HCEC 1CT (cell line): ENCODE data around the gene STX10.
A peak's percentile ranks its signal among the peaks of the same experiment; 100 is the strongest.

Source experiments
- DNase-seq: peaks from one replicate; pipeline ENCODE4 v3.0.0-alpha.2; 2017

Gene STX10

DNA sequence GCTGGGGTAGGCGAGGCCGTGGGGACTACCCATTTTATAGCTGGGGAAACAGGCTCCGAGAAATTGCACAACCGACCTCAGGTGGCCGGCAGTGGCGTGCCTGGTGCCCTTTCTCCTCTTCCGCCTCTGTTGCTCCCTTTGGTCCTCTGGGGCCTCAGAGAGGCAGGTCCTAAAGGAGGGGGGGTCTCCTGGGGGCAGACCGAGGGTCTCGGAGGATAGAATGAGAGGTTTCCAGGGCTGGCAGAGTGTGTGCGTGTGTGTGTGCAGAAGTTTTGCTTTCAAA is 11.3 kb downstream of the STX10 start:
- no peak for DNase-seq

DNA sequence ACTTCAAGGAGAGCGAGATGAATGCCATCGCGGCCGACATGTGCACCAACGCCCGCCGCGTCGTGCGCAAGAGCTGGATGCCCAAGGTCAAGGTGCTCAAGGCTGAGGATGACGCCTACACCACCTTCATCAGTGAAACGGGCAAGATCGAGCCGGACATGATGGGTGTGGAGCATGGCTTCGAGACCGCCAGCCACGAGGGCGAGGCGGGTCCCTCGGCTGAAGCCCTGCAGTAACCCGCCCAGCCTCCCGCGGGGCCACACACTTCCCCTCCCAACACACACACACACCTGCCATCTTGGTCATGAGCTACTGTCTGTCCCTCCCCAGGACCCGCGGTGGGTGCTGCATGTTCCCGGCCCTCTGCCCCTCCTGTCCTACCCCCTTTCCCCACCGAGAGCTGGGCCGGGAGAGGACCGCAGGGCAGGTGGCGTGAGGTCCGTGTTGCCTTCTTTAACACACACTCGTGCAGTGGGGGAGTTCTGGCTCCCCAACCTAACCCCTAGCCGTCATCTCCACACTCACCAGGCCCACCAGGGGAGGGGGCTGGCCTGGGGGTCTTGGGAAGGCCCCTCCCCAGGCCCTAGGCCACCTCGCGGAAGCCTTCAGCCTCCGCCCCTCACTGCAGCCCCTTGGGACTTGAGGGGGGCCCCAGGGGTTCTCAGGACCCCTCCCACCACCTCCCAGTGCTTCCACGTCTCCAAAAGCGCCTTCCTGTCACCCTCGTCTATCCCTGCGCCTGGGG is 11.8 kb downstream of the STX10 start:
- no peak for DNase-seq

DNA sequence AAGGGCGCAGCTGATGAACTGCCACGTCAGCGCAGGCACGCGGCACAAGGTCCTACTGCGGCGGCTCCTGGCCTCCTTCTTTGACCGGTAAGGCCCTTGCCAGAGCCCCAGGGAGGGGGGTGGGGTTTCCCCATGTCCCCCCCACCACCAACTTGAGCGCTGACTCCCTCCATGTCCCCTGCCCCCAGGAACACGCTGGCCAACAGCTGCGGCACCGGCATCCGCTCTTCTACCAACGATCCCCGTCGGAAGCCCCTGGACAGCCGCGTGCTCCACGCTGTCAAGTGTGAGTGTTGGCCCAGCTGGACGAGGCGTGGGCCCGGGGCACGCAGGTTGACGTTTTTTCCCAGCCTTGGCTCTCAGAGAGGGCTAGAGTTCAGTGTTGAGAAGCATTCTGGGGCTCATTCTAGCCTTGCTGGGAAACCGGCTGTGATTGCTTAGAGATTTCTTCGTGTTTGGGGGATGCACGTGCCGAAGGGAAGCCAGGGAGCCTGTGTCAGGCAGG is 12.8 kb downstream of the STX10 start:
- no peak for DNase-seq

DNA sequence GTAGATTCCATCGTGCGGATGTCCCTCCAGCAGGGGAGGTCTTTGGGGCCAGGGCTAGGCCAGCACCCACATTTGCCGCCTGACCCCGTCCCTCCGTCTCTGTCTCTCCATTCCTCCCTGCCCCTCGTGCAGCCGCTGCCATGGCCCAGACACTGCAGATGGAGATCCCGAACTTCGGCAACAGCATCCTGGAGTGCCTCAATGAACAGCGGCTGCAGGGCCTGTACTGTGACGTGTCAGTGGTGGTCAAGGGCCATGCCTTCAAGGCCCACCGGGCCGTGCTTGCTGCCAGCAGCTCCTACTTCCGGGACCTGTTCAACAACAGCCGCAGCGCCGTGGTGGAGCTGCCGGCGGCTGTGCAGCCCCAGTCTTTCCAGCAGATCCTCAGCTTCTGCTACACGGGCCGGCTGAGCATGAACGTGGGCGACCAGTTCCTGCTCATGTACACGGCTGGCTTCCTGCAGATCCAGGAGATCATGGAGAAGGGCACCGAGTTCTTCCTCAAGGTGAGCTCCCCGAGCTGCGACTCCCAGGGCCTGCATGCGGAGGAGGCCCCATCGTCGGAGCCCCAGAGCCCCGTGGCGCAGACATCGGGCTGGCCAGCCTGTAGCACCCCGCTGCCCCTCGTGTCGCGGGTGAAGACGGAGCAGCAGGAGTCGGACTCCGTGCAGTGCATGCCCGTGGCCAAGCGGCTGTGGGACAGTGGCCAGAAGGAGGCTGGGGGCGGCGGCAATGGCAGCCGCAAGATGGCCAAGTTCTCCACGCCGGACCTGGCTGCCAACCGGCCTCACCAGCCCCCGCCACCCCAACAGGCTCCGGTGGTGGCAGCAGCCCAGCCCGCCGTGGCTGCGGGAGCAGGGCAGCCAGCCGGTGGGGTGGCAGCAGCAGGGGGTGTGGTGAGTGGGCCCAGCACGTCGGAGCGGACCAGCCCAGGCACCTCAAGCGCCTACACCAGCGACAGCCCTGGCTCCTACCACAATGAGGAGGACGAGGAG is 14.8 kb downstream of the STX10 start:
- DNase-seq: no peak

DNA sequence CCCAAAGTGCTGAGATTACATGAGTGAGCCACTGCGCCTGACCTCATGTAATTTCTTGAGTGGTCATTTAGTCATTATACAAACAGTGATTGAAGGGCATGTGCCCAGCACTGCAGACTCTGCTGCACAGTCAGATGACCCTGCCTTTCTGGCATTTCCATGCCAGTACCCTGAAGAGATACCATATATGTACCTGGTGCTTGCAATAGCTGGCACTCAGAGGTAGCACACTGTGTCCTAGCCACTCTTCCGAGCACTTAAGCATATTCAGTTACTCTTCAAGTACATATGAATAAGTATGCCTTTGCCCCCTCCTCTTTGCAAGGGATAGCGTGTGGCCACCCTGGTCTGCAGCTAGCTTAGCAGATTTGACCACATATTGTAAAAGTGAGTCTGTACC is 15.5 kb downstream of the STX10 start:
- no peak for DNase-seq

DNA sequence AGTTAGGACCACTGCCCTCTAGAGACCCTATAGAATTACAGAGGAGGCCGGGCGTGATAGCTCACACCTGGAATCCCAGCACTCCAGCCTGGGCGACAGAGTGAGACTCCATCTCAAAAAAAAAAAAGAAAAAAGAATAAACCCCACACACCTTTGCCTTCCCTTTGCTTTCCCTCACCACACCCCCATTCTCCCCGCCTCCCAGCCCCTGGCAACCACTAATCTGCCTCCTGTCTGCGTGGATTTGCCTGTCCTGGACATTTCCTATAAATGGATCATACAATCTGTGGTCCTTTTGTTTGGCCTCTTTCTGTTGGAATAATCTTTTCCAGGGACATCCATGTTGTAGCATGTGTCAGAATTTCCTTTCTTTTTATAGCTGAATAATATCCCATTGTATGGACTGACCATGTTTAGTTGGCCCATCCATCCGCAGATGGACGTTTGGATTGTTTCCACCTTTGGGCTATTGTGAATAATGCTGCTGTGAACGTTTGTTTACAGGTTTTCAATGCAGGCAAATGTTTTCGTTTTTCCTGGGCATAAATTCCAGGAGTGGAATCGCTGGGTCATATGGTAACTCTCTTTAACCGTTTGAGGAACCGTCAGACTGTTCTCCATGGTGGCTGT is 16.8 kb downstream of the STX10 start:
- no peak for DNase-seq

DNA sequence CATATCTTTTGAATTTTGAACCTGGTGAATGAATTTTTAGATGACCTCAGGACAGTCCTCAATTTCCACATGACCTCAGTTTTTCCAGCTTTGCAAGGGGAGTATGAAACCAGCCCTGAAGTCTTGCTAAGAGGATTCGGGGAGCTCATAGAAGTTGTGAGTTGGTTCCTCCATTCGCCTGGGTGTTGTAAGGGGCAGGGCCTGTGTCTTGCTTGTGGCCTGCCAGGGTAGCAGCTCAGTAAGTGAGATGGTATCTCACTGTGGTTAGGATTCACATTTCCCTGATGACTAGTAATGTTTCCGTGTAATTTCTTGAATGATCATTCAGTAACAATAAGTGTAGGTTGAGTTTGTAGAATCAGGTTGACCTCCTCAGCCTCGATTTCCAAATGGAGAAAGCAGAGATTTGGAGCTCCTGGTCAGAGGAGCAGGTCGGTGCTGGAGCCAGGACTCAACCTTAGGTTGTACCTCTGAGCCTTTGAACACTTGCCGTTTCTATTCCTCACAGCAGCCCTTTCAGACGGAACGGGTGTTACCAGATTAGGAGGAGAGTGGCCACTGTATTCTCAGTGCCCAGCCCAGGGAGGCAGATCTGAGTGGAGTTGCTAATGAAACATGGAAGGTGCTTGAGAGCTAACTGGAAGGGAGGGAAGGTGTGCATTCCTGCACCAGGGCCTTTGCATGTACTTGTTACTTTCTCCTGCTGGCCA is 17.5 kb downstream of the STX10 start:
- DNase-seq: peak; percentile 69

DNA sequence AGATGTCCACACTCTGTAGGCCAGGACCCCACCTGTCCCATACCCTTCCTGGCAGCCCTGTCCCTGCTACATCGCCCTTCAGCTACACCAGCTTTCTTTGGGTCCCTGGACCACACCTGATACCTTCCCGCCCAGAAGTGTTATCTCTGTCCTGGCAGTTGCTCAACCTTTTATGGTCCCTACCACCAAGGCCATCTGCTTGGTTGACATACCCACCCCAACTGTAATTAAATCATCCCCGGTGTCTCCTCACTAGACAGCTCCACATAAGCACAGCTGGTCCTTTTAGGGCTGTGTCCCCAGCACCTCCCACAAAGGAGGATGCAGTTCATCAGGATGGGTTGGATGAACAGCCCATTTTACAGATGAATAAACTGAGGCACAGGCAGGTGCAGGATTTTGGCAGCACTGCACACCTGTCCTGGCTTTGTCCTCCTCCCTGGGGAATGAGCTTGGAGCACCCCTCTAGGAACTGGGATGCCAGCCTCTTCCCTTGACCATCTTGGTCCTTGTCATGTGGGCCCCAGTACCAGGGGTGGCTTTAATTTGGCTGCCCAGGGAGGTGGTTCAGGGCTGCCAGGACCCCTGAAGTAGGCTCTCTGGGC is 19.2 kb downstream of the STX10 start:
- no peak for DNase-seq

DNA sequence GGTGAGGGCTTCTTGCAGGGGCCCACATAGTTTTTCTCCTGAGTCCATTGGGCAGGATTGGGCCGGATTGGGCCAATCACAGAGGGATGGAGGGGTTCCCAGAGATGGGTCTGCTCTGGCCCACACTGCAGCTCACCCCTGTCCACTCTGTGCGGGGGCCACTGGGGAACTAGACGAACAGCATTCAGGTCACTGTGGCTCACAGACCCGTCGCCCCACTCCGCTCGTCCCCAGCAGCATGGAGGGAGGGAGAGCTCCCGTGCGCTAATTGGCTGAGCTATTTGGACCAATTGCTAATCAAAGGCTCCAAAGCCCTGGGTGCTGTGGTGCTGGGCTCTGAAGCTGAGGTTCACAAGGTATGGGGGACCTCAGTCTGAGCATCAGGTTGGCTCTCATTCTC is 20.8 kb downstream of the STX10 start:
- no peak for DNase-seq

GRCh38 chr19:13128583-13128982 is 21.6 kb downstream of the STX10 start:
- DNase-seq: no peak

GRCh38 chr19:13127811-13128575 is 22.2 kb downstream of the STX10 start:
- no peak for DNase-seq

DNA sequence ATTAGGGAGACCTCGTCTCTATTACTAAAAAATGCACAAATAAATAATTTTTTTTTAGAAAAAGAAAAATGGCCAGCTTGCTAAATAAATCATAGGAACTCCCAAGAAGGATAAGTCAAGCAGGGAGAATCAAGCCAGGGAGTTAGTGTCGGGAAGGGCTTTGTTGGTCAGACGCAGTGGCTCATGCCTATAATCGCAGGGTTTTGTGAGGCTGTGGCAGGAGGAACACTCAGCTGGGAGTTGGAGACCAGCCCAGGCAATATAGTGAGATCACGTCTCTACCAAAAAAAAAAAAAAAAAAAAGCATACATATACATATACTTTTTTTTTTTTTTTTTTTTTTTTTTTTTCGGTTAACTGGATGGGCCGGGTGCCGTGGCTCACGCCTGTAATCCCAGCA is 23.1 kb downstream of the STX10 start:
- no peak for DNase-seq

DNA sequence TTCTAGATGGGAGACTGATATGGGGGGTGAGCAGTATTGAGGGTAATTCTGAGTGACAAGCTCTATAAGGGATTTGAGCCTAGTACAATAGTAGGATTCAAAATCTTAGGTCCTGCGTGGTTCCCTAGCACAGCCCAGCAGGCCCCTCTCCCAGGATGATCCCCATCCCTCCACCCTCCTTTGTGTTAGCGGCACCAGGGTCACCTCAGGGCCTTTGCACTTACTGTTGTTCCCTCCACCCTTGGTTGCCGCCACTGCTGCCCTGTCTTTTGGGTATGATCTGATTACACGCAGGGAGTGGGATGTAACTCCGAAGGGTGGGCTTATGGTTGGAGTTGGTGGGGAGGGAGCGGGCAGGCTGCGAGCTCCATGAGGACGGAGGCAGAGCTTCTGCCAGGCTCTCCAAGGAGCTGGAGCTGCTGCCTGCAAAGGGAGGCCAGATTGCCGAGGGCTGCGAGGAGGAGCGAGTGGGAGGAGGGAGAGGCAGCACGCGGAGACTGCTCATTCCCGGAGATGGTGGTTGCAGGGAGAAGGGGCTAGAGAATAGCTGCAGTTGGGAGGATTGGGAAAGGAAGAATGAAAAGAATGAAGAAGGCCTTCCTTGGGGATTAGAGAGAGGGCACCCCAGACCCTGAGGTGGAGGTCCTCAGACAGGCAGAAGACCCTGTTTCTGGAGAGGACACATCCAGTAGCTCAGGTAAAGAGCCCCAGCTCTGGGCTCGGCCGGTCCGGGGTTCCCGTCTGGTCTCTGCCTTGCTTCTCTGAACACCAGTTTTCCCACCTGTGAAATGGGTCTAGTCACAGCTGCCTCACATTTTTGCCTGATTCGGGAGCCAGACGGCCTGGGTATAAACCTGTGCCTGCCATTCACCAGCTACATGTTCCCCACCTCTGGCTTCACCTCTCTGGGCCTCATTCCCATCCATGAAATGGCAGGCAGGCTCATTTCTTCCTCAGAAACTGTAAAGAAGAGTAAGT is 26.9 kb downstream of the STX10 start:
- DNase-seq: no peak

DNA sequence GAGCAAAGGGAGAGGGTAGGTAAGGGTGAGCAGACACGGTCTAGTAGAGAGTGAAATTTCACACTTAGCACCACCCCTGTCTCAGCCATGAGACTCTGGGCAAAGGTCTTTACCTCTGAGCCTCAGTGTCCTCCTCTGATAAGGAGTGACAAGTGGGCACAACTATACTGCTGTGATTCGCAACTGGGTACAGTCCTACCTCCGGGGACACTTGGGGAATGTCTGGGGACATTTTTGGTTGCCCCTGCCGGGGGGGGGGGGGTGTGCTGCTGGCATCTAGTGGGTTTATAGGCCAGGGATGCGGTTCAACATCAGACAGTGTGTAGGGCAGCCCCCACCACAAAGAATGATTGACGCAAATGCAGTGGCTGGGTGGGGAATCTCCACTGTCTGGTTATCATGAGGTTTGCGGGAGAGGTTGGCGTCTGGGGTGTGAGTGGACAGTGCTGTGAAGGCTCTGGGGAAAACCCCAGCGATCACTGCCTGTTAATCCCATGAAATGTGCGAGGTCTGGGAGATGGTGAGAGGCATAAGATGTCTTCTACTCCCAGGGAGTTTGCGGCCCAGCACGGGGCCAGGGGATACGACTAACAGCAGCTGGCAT is 27.8 kb downstream of the STX10 start:
- DNase-seq: no peak

- DNase-seq: no peak
Measured at GRCh38 chr19:13121551-13122274, 28.5 kb downstream of the STX10 start.

- DNase-seq: peak; percentile 73
Measured at GRCh38 chr19:13120817-13121216, 29.4 kb downstream of the STX10 start.

- DNase-seq: no peak
Measured at GRCh38 chr19:13120031-13120430, 30.1 kb downstream of the STX10 start.

- DNase-seq: no peak
Measured at GRCh38 chr19:13119627-13120026, 30.5 kb downstream of the STX10 start.
